H1 (cell line): ENCODE results near the gene GTF2F1.

Source experiments
- ATF3 ChIP-seq: IDR thresholded peaks from 2 replicates; pipeline ENCODE4 v1.6.1; 2011; ENCODE audit warnings: low read depth, mild to moderate bottlenecking, low read length; ENCODE audit not compliant: insufficient read depth
- CTCF ChIP-seq, 3 experiments: IDR thresholded peaks; 1 replicate in 2 of 3; 2 replicates in 1 of 3; pipeline versions ENCODE4 v1.5.1 to v1.6.1; 2011; ENCODE audit warnings: low read length in 3 of 3, mild to moderate bottlenecking in 3 of 3, inconsistent platforms in 2 of 3, low read depth in 1 of 3, moderate library complexity in 1 of 3; ENCODE audit not compliant: insufficient read depth in 1 of 3; ENCODE audit errors: control extremely low read depth in 1 of 3
- FOSL1 ChIP-seq: IDR thresholded peaks from 2 replicates; pipeline ENCODE4 v1.6.1; 2011; ENCODE audit warnings: mild to moderate bottlenecking, low read depth, low read length, moderate library complexity; ENCODE audit not compliant: insufficient read depth
- POLR2A ChIP-seq, 2 experiments: IDR thresholded peaks; 1 replicate in 1 of 2; 2 replicates in 1 of 2; pipeline ENCODE4 v1.6.1; 2011; ENCODE audit warnings: low read depth in 2 of 2, low read length in 2 of 2, mild to moderate bottlenecking in 2 of 2; ENCODE audit errors: control extremely low read depth in 1 of 2
- POLR2AphosphoS5 ChIP-seq: IDR thresholded peaks from 2 replicates; pipeline ENCODE4 v1.6.1; 2011; ENCODE audit warnings: low read depth, low read length
- RXRA ChIP-seq: IDR thresholded peaks from 2 replicates; pipeline ENCODE4 v1.6.1; 2011; ENCODE audit warnings: low read depth, mild to moderate bottlenecking, low read length, moderate library complexity; ENCODE audit not compliant: insufficient read depth
- TAF7 ChIP-seq: optimal IDR thresholded peaks from 2 replicates; pipeline ENCODE3; 2011; ENCODE audit warnings: low read depth, mild to moderate bottlenecking, inconsistent platforms, low read length, moderate library complexity, borderline replicate concordance
- USF2 ChIP-seq: IDR thresholded peaks from 2 replicates; pipeline ENCODE4 v1.6.1; 2011; ENCODE audit warnings: low read length, improper control_type of control experiment
- ZNF274 ChIP-seq: IDR thresholded peaks from 2 replicates; pipeline ENCODE4 v1.7.0; 2012; ENCODE audit warnings: low read length, borderline replicate concordance; ENCODE audit errors: extremely low read depth

- no peak for TF ChIP-seq CTCF (IDR thresholded peaks at IDR 0.05; ENCODE audit: control extremely low read depth in 1 of 3, insufficient read depth in 1 of 3, low read depth in 1 of 3, low read length in 3 of 3)
- TF ChIP-seq RXRA, result no peak
- no peak for TF ChIP-seq TAF7
- TF ChIP-seq ZNF274, result no peak
- TF ChIP-seq FOSL1, result no peak
- TF ChIP-seq POLR2A (IDR thresholded peaks at IDR 0.05; ENCODE audit: control extremely low read depth in 1 of 2, low read depth in 2 of 2, low read length in 2 of 2), result no peak
- TF ChIP-seq USF2, result no peak
- TF ChIP-seq POLR2AphosphoS5, result no peak
- no peak for TF ChIP-seq ATF3
Observed at GRCh38 chr19:6376512-6377190, 16.3 kb downstream of the GTF2F1 start.
